NCI-H82 treated with DMSO at 0.1 percent for 48 hours (cell line): ENCODE measurements around the gene MLIP.
"Not testable (repeated sequence)": the region's sequence is repeated elsewhere in the genome, so short reads cannot be mapped to it uniquely, and the experiment has no call there.

Experiments used
- DNase-seq: peaks from one replicate; lab custom pipeline; 2025; ENCODE audit not compliant: unreplicated experiment; lab: John Stamatoyannopoulos, UW

MLIP gene

DNA sequence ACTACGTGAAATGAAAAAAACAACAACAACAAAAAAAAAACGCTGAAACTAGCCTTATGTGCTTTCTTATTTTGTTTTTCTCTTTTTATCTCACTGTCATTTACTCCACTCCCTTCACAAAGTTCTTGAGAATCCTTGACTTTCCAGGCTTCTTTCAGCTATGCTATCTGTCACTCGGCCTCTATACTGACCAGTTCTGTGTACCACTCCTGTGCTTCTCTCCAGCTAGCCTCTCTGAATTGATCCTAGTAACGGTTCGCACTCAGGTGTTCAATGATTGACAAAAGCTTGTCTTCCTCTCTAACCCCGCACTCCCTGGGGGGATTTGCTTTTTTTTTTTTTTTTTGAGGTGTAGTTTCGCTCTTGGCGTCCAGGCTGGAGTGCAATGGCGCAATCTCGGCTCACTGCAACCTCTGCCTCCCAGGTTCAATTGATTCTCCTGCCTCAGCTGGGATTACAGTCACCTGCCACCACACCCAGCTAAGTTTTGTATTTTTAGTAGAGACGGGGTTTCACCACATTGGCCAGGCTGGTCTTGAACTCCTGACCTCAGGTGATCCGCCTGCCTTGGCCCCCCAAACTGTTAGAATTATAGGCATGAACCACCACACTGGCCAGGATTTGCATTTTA lies 31.8 kb downstream of the MLIP start:
- no peak for DNase-seq

GRCh38 chr6:54151861-54152260 lies 40.6 kb downstream of the MLIP start:
- DNase-seq = no peak

- DNase-seq = no peak
Measured at GRCh38 chr6:54156650-54157250, 45.5 kb downstream of the MLIP start.

- no peak for DNase-seq
Measured at GRCh38 chr6:54157405-54157804, 46.2 kb downstream of the MLIP start.

GRCh38 chr6:54173089-54173488 lies 61.8 kb downstream of the MLIP start:
- DNase-seq = no peak

DNA sequence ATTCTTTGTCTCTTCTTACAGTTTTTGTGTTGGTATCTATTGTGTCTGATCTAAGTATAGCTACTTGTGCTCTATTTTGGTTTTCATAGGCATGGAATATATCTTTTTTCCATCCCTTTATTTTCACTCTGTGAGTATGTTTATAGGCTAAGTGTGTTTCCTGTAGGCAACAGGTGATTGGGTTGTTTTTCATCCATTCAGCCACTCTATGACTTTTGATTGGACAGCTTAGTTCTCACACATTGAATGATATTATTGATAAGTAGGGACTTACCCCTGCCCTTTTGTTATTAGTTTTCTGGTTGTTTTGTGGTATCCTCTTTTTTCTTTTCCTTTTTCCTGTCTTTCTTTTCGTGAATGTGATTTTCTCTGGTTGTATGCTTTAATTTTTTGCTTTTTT lies 67.9 kb downstream of the MLIP start:
- DNase-seq = no peak

DNA sequence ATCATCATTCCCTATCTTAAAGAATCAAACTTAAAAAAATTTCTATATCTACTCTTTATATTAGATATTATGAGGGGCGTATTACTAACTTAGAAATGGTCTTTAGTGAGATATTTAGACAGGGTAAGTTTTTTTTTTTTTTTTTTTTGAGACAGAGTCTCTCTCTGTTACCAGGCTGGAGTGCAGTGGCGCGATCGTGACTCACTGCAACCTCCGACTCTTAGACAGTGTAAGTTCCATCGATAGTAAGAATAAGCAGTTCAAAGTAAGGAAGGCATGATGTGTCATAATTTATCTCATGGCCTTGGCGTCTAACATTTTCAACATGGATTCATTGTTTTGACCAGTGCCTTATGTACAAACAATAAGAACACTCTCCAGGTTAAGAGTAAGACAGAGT lies 72.4 kb downstream of the MLIP start:
- DNase-seq = no peak

GRCh38 chr6:54185885-54186284 lies 74.6 kb downstream of the MLIP start:
- DNase-seq = no peak

- DNase-seq = no peak
Measured at GRCh38 chr6:54188846-54189245, 77.6 kb downstream of the MLIP start.

- no peak for DNase-seq
Measured at GRCh38 chr6:54191461-54191860, 80.2 kb downstream of the MLIP start.

- no peak for DNase-seq
Measured at GRCh38 chr6:54192993-54193392, 81.8 kb downstream of the MLIP start.

DNA sequence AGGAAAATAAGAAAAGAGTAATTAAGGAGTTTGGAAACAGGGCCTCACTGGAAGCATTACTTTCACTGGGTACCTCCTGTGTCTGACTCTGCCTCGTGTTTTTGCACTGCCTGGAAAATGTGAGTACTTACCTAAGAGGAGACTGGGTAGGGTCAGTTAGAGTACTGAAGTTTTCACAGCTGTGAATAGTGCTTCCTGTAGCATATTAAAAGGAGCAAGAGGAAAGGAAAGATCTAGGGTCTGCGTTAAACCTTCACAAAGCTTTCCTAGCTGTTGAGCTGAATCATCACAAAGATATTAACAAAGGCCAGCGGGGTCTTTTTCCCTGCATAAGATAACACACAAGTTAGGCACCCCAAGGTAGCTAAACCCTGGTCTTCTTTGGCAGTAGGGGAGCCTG lies 82.3 kb downstream of the MLIP start:
- no peak for DNase-seq

GRCh38 chr6:54194067-54194466 lies 82.8 kb downstream of the MLIP start:
- DNase-seq = no peak

DNA sequence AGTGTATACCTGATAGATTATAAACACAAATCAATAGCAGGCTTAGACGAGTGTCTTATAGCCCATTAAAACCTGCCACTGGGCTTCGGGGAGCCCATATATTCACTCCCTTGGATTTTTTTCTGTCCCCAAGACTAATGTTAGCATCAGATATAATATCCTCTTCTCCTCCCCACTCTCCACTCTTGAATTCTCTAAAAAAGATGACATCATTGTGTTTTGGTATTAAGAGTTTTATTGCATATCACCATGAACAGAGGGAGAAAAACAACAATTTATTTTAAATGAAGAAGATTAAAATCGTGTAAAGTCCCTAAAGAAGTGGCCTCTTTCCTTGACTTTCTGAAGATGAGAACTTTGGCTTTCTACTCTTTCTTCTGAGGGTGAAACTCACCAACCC lies 84.4 kb downstream of the MLIP start:
- no peak for DNase-seq

DNA sequence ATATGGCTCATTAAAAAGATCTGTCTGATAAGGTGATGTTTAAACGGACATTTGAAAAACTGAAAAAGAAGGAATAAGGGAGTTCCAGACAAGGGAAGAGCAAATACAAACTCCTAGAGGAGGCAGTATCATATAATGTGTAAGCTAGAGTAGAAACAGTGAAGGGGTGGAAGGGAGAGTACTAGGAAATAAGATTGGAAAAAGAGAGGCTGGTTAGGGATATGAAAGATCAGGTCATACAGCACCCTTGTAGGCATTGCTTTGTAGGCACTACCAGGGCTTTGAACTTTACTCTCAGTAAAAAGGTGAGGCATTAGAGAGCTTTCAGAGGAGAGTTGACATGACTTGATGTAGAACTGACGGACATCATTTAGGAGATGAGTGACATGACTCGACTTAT lies 85.7 kb downstream of the MLIP start:
- DNase-seq = no peak

DNA sequence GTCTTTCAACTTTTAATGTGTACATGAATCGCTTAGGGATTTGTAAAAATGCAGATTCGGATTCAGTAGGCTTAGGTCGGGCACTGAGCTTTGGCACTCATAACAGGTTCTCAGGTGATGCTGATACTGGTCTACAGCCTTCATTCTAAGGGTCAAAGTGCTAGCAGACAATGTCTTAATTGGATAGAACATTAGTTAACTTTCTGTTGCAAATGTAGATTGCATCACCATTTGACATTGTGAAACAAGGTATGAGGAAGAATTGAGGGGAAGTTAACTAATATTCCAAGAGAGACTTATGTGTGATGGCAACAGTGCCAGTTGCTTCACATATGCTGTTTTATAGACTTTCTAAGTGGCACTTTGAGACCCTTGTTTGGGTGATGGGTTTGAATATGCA lies 86.9 kb downstream of the MLIP start:
- no peak for DNase-seq

GRCh38 chr6:54203474-54204035 lies 92.3 kb downstream of the MLIP start:
- not testable (repeated sequence) for DNase-seq

- no peak for DNase-seq
Measured at GRCh38 chr6:54204921-54205591, 93.8 kb downstream of the MLIP start.

DNA sequence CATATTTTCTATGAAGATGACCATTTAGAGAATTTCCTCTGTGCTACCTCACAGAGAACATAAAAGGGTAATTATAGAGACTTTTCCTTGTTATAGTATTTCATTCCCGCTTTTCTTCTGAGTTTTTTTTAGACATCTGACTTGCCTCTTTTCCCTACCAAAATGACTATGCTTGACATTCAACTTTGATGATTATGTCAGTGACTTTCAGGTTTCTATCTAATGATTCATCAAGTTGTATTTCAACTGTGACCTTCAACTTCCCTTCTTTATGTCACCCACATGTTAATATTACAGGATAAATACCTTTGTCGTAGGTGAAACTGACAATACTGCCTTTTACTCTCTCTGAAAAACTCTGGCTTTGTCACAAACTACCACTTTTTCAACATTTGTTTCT lies 95.3 kb downstream of the MLIP start:
- no peak for DNase-seq

DNA sequence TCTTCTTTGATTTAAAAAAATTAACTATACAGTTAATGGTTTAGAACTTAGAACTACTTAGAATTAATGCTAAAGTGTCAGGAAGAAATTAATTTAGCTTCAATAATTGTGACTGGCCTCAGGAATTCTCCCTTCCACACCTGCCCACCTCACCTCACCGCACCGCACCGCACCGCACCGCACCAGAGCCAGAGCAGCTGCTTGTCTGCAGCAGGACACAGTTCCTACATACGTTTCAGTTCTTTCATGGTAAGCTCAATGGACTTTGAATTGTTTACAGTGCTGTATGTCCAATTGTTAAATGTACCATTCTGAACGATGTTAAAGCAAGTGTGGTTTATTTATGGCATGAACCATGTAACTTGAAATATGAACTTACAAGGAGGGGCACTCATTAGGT lies 98.7 kb downstream of the MLIP start:
- DNase-seq = not testable (repeated sequence)

DNA sequence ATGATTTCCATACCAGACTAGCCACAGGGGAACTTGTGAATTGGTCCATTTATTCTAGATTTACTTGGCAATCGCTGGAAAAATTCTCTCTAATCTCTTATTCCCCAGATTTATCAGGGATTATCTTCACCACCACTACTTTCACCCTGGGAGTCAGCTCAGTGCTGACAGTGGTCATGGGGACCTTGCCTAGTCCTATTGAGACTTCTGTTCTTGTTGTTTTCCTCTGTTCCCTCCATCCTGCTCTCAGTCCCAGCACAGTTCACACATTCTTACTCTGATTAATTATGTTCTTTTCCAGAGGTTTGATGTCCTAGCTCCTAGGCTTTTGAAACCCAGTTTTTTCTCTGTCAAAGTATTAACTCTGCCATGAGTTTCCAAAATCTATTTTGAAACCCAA lies 103.0 kb downstream of the MLIP start:
- no peak for DNase-seq

- DNase-seq = no peak
Measured at GRCh38 chr6:54216336-54216735, 105.1 kb downstream of the MLIP start.
